AG04450 (cell line): ENCODE data around the gene LCN9. TPM values are rescaled to one million over a fixed set of nuclear protein-coding genes. Genes with fewer than 3 reads are reported as not detected.

Experiments used
- CTCF ChIA-PET: fragments of 300-600, 350-600 bp; formaldehyde crosslinking; extraction: SDS; loops from one replicate; lab custom pipeline; 2022; ENCODE audit warnings: antibody characterized with exemption, inconsistent platforms; lab: Charles Lee
- POLR2A ChIA-PET: fragments of 350-600 bp; formaldehyde crosslinking; extraction: SDS; loops from one replicate; lab custom pipeline; 2021; ENCODE audit warnings: antibody characterized with exemption, inconsistent platforms; lab: Yijun Ruan, JAX
- DNase-seq: peaks from one replicate; pipeline ENCODE4 v3.0.0-alpha.2; 2011; ENCODE audit warnings: low read depth, low spot score
- H3K27ac ChIP-seq: one replicate; pipeline ENCODE4 v1.5.1; 2012; ENCODE audit warnings: low read depth, low read length, control low read depth
- H3K27me3 ChIP-seq: one replicate; pipeline ENCODE4 v1.6.0; 2012; ENCODE audit warnings: low read length; ENCODE audit not compliant: control insufficient read depth, insufficient read depth
- H3K4me3 ChIP-seq: 2 replicates; pipeline ENCODE4 v1.5.1; 2011; ENCODE audit warnings: mild to moderate bottlenecking, low read depth, low read length, control low read depth
- H3K9me3 ChIP-seq: 2 replicates; pipeline ENCODE4 v1.5.1; 2012; ENCODE audit warnings: low read length; ENCODE audit not compliant: control insufficient read depth, insufficient read depth
- CTCF ChIP-seq: IDR thresholded peaks from 2 replicates; pipeline ENCODE4 v1.5.1; 2011; ENCODE audit warnings: low read depth, low read length, control low read depth, inconsistent platforms
- polyA minus RNA-seq: library from RNA; depleted of rRNA, polyadenylated mRNA; stranded (reverse); fragments of >200 nt; gene quantifications from 2 replicates; pipeline ENCODE4 v1.2.3, GENCODE V29; 2011; rRNA and poly(A)+ RNA removed
- polyA plus RNA-seq: library from polyadenylated mRNA; depleted of rRNA; stranded (reverse); fragments of >200 nt; gene quantifications from 2 replicates; pipeline ENCODE4 v1.2.3, GENCODE V29; 2011; rRNA removed

Gene LCN9
- polyA plus RNA-seq (not detected in 2 replicates), polyA minus RNA-seq (not detected in 2 replicates)

GRCh38 chr9:135662758-135663450 lies at the start of gene LCN9:
LCN9 (plus strand) TSS chr9:135663309; CDS start chr9:135663322, 13 bp downstream.
- CTCF ChIA-PET, result no interaction called here
- DNase-seq, result no peak
- H3K4me3 ChIP-seq, result no peak within 1 kb of the TSS
- H3K27me3 ChIP-seq, result peaks cover 2% of the 10 kb centered on the region
- no peak within 1 kb of the TSS for H3K27ac ChIP-seq
- TF ChIP-seq CTCF, result no peak
- POLR2A ChIA-PET, result no interaction called here
- peaks cover 21% of the 10 kb centered on the region for H3K9me3 ChIP-seq

DNA sequence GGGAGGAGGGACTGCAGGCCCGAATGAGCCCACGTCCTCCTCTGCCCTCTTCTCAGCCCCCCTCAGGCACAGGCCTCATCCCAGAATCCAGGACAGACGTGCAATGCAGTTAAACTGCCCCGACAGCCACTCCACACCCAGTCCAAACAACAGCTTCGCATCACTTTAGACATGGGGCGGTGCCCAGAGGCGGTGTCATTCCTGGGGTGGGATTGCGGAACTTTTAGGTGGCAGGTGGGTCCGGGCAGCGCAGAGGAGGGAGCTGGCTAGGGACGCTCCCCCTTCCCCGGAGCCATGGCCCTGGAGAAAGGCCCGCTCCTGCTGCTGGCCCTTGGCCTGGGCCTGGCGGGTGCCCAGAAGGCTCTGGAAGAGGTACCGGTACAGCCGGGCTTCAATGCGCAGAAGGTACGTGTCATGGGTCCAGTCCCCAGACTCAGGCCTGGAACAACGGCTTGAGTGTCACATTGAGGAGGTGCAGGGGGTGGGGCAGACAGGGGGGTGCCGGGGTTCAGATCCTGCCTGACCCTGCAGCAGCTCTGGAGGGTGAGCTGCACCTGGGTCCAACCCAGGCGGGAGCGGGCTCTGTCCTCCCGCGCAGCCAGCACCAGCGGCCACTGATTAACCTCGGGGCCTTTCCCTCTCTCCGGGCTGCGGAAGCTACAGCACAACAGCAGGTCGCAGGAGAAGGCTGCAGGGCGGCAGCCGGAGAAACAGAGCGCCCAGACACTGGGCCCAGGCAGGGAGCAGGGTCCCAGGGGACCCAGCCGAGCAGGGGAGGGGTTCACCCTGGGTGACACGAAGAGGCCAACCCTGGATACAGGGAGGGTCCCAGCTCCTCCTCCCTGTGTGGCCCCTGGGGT lies 48.9 kb upstream of the LCN9 start:
- Histone ChIP-seq H3K27ac (no peak overlapping the region), H3K9me3 (peaks cover 4% of the 10 kb centered on the region; the same call in 1 of the 2 replicates), H3K4me3 (no peak overlapping the region), H3K27me3 (no peaks in the 10 kb centered on the region)
- ChIA-PET POLR2A (no interaction called here), CTCF (interaction anchor here (1.1 kb wide), 1 partner anchor 11 kb away, joined by 3 read pairs; no protein-coding TSS in a partner anchor)
- no peak for DNase-seq
- TF ChIP-seq CTCF, result no peak

DNA sequence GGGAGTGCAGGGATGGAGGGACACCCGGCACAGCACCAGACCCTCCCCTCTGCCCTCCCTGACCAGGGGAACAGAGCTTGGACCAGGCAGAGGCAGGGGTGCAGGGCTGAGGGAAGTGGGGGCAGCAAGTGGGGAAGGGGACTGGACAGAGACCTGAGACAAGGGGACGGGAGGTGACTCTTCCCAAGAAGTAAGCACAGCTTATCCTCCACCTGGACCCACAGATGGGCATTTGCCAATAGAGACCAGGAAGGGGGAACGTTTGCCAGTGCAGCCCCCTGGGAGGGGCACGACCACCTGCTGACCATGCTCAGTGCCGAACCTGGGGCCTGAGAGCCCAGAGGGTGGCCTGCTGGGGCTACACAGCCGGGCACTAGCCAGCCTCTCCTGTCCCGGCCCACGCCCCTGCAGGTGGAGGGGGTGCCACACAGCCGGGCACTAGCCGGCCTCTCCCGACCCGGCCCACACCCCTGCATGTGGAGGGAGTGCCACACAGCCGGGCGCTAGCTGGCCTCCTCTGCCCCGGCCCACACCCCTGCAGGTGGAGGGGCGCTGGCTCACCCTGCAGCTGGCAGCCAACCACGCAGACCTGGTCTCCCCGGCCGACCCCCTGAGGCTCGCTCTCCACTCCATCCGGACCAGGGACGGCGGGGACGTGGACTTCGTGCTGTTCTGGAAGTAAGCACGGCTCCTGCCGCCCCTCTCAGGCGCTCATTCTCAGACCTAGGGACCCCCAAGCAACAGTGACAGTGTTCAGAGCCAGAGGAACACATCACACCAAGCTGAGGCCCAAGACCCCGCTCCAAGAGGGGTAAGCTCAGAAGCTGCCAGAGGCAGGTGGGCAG lies 48.1 kb upstream of the LCN9 start:
- no peak overlapping the region for H3K27ac ChIP-seq
- no peaks in the 10 kb centered on the region for H3K27me3 ChIP-seq
- no peak overlapping the region for H3K4me3 ChIP-seq
- peaks cover 4% of the 10 kb centered on the region; the same call in 1 of the 2 replicates for H3K9me3 ChIP-seq
- ChIA-PET POLR2A (no interaction called here), CTCF (no interaction called here)
- TF ChIP-seq CTCF, result no peak
- DNase-seq, result no peak

GRCh38 chr9:135615666-135616618 lies 47.2 kb upstream of the LCN9 start:
- no peak overlapping the region for H3K27ac ChIP-seq
- CTCF ChIA-PET, result no interaction called here
- DNase-seq, result no peak
- TF ChIP-seq CTCF, result no peak
- peaks cover 2% of the 10 kb centered on the region; the same call in 1 of the 2 replicates for H3K9me3 ChIP-seq
- no peaks in the 10 kb centered on the region for H3K27me3 ChIP-seq
- no peak overlapping the region for H3K4me3 ChIP-seq
- POLR2A ChIA-PET, result no interaction called here
